ENCODE measurements around the gene ST3GAL4. TPM values are rescaled to one million over a fixed set of nuclear protein-coding genes. Genes with fewer than 3 reads are reported as not detected.

The ST3GAL4 gene
- total and polyA plus RNA-seq, 2 donors (not counting 1 experiment from before 2014, with no cell fraction given), result 1.1 to 1.9 TPM

DNA sequence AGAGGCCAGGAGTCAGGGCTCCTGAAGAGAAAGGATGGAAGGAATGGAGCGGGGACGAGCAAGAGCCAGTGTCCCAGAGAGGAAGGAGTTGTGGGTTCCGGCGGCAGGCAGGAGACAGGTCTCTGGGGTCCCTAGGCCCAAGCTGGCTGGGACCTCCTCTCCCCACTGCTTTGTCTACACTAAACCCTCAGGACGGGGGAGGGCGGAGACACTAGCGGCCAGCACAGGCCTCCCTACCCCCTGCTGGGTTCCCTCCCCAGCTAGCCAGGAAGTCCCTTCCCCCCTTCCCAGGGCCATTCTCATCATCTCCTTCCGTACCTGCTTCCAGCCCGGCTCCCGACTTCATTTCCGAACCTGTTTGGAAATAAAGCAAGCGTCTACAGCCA, 79.5 kb downstream of the ST3GAL4 start:
- H2AFZ ChIP-seq (ENCODE audit: insufficient read depth, low read depth, low read length, poor library complexity, severe bottlenecking), result no peak overlapping the region
- H3K79me2 ChIP-seq (ENCODE audit: control insufficient read depth, insufficient read depth, low read length), result no peaks in the 10 kb centered on the region
- H3K9ac ChIP-seq (ENCODE audit: low read length), result no peak overlapping the region
- no peaks in the 10 kb centered on the region for H3K4me1 Mint-ChIP-seq
- intact Hi-C loops (cut with micrococcal nuclease), result no loop called here
- POLR2A ChIA-PET, result no interaction called here
- H3K27ac Mint-ChIP-seq, result no peak overlapping the region
- H3K4me3 ChIP-seq (ENCODE audit: control extremely low read depth in 1 of 5, extremely low read depth in 1 of 5, insufficient read depth in 1 of 5, low read depth in 2 of 5, low read length in 4 of 5), result no peak overlapping the region
- no peak for TF ChIP-seq CTCF (IDR thresholded peaks at IDR 0.05)
- no peak for TF ChIP-seq EZH2 (IDR thresholded peaks at IDR 0.05; ENCODE audit: borderline replicate concordance, insufficient read depth, low read depth, low read length, poor library complexity, severe bottlenecking)
- H3K27ac ChIP-seq (ENCODE audit: low read length in 2 of 2), result no peak overlapping the region
- CTCF ChIA-PET, result interaction anchor here (0.6 to 1.7 kb wide), 2 partner anchors 46 to 554 kb away, joined by 3 to 4 read pairs; no protein-coding TSS in a partner anchor
- H3K27me3 ChIP-seq (replicated peaks in 1 of 4; ENCODE audit: control extremely low read depth in 1 of 4, control insufficient read depth in 3 of 4, insufficient read depth in 4 of 4, low read length in 3 of 4), result no peaks in the 10 kb centered on the region
- no peaks in the 10 kb centered on the region for H3K9me3 ChIP-seq (ENCODE audit: control extremely low read depth in 1 of 3, control insufficient read depth in 2 of 3, insufficient read depth in 1 of 3, low read length in 2 of 3)
- H3K9me3 Mint-ChIP-seq (ENCODE audit: insufficient read depth), result no peaks in the 10 kb centered on the region
- H3K27me3 Mint-ChIP-seq, result no peaks in the 10 kb centered on the region
- H4K20me1 ChIP-seq (ENCODE audit: control insufficient read depth, insufficient read depth, low read length, poor library complexity, severe bottlenecking), result no peaks in the 10 kb centered on the region
- H3K4me3 Mint-ChIP-seq, result no peak overlapping the region
- no peak for DNase-seq
- 96% methylated on average over 5 of the region's 12 CpGs for WGBS (ENCODE audit: insufficient coverage)
- H3K4me2 ChIP-seq (replicated peaks; ENCODE audit: low read depth, low read length, poor library complexity, severe bottlenecking), result no peak overlapping the region
- no peaks in the 10 kb centered on the region for H3K36me3 ChIP-seq (replicated peaks in 1 of 2; ENCODE audit: control extremely low read depth in 1 of 2, control insufficient read depth in 1 of 2, extremely low read depth in 1 of 2, insufficient read depth in 2 of 2, low read length in 1 of 2)
- ATAC-seq (ENCODE audit: low read depth), result no peak
- no peaks in the 10 kb centered on the region for H3K4me1 ChIP-seq (ENCODE audit: control insufficient read depth in 2 of 2, insufficient read depth in 2 of 2, low read length in 2 of 2)

- peaks cover 2% of the 10 kb centered on the region for H3K4me1 Mint-ChIP-seq
- intact Hi-C loops (cut with micrococcal nuclease), result no loop called here
- POLR2A ChIA-PET, result no interaction called here
- ATAC-seq (ENCODE audit: low read depth) (no peak), DNase-seq (no peak)
- Histone ChIP-seq H3K4me2 (replicated peaks; ENCODE audit: low read depth, low read length, poor library complexity, severe bottlenecking) (no peak overlapping the region), H3K79me2 (ENCODE audit: control insufficient read depth, insufficient read depth, low read length) (no peaks in the 10 kb centered on the region), H3K36me3 (replicated peaks in 1 of 2; ENCODE audit: control extremely low read depth in 1 of 2, control insufficient read depth in 1 of 2, extremely low read depth in 1 of 2, insufficient read depth in 2 of 2, low read length in 1 of 2) (no peaks in the 10 kb centered on the region), H2AFZ (ENCODE audit: insufficient read depth, low read depth, low read length, poor library complexity, severe bottlenecking) (no peak overlapping the region), H3K27me3 (replicated peaks in 1 of 4; ENCODE audit: control extremely low read depth in 1 of 4, control insufficient read depth in 3 of 4, insufficient read depth in 4 of 4, low read length in 3 of 4) (peaks cover 0 to 11% (median 3%) of the 10 kb centered on the region in 4 experiments), H3K4me3 (ENCODE audit: control extremely low read depth in 1 of 5, extremely low read depth in 1 of 5, insufficient read depth in 1 of 5, low read depth in 2 of 5, low read length in 4 of 5) (no peak overlapping the region), H3K9me3 (ENCODE audit: control extremely low read depth in 1 of 3, control insufficient read depth in 2 of 3, insufficient read depth in 1 of 3, low read length in 2 of 3) (no peaks in the 10 kb centered on the region), H4K20me1 (ENCODE audit: control insufficient read depth, insufficient read depth, low read length, poor library complexity, severe bottlenecking) (no peaks in the 10 kb centered on the region), H3K27ac (ENCODE audit: low read length in 2 of 2) (no peak overlapping the region), H3K4me1 (ENCODE audit: control insufficient read depth in 2 of 2, insufficient read depth in 2 of 2, low read length in 2 of 2) (peaks cover 0 to 5% of the 10 kb centered on the region in 2 donors), H3K9ac (ENCODE audit: low read length) (no peak overlapping the region)
- no peaks in the 10 kb centered on the region for H3K9me3 Mint-ChIP-seq (ENCODE audit: insufficient read depth)
- no peak overlapping the region for H3K27ac Mint-ChIP-seq
- 93% methylated on average over 5 of the region's 7 CpGs for WGBS (ENCODE audit: insufficient coverage)
- CTCF ChIA-PET, result interaction anchor here (2.1 kb wide), 1 partner anchor 44 kb away, joined by 8 read pairs; no protein-coding TSS in a partner anchor
- H3K27me3 Mint-ChIP-seq, result peaks cover 7% of the 10 kb centered on the region
- no peak overlapping the region for H3K4me3 Mint-ChIP-seq
- TF ChIP-seq EZH2 (IDR thresholded peaks at IDR 0.05; ENCODE audit: borderline replicate concordance, insufficient read depth, low read depth, low read length, poor library complexity, severe bottlenecking), result no peak
- TF ChIP-seq CTCF (IDR thresholded peaks at IDR 0.05), result no peak
Measured at GRCh38 chr11:126436209-126436755, 80.8 kb downstream of the ST3GAL4 start.
